ENCODE results near the gene KCNMB2.
"Not testable (repeated sequence)": the region's sequence is repeated elsewhere in the genome, so short reads cannot be mapped to it uniquely, and the experiment has no call there.

Gene KCNMB2

GRCh38 chr3:178735032-178735674, 198.9 kb downstream of the KCNMB2 start:
- POLR2A ChIA-PET: no interaction called here
- DNase-seq (ENCODE audit: extremely low spot score): no peak

GRCh38 chr3:178736300-178736699, 200.1 kb downstream of the KCNMB2 start:
- DNase-seq (ENCODE audit: extremely low spot score): no peak
- TF ChIP-seq FOXK2 (IDR thresholded peaks at IDR 0.05) (no peak), L3MBTL2 (conservative IDR thresholded peaks at IDR 0.05) (no peak), ZNF384 (IDR thresholded peaks at IDR 0.05) (no peak), TARDBP (IDR thresholded peaks at IDR 0.05) (no peak), PKNOX1 (IDR thresholded peaks at IDR 0.05) (no peak), SUZ12 (IDR thresholded peaks at IDR 0.05) (no peak), NFRKB (IDR thresholded peaks at IDR 0.05) (no peak), CTBP1 (IDR thresholded peaks at IDR 0.05; ENCODE audit: borderline replicate concordance) (no peak), ARNT (IDR thresholded peaks at IDR 0.05) (no peak), FOXM1 (IDR thresholded peaks at IDR 0.05; ENCODE audit: borderline replicate concordance) (no peak), ELF4 (IDR thresholded peaks at IDR 0.05) (no peak), FOXA1 (IDR thresholded peaks at IDR 0.05) (no peak), BHLHE40 (IDR thresholded peaks at IDR 0.05; ENCODE audit: borderline replicate concordance) (no peak)
- CTCF ChIA-PET: no interaction called here
- POLR2A ChIA-PET: no interaction called here

More at GRCh38 chr3:178735032-178735674, 198.9 kb downstream of the KCNMB2 start:
- TF ChIP-seq FOXM1 (IDR thresholded peaks at IDR 0.05; ENCODE audit: borderline replicate concordance): no peak
- TF ChIP-seq L3MBTL2 (conservative IDR thresholded peaks at IDR 0.05): no peak
- no peak for TF ChIP-seq ZNF384 (IDR thresholded peaks at IDR 0.05)
- no peak for TF ChIP-seq LEF1 (IDR thresholded peaks at IDR 0.05; ENCODE audit: borderline replicate concordance)
- TF ChIP-seq PKNOX1 (IDR thresholded peaks at IDR 0.05): no peak
- no peak for TF ChIP-seq TARDBP (IDR thresholded peaks at IDR 0.05)
- no peak for TF ChIP-seq HDGF (IDR thresholded peaks at IDR 0.05; ENCODE audit: borderline replicate concordance)
- TF ChIP-seq NFRKB (IDR thresholded peaks at IDR 0.05): no peak
- no peak for TF ChIP-seq BHLHE40 (IDR thresholded peaks at IDR 0.05; ENCODE audit: borderline replicate concordance)
- no peak for TF ChIP-seq SUZ12 (IDR thresholded peaks at IDR 0.05)
- no peak for TF ChIP-seq CTBP1 (IDR thresholded peaks at IDR 0.05; ENCODE audit: borderline replicate concordance)
- no peak for TF ChIP-seq ELF4 (IDR thresholded peaks at IDR 0.05)
- no peak for TF ChIP-seq FOXK2 (IDR thresholded peaks at IDR 0.05)
- CTCF ChIA-PET: no interaction called here

GRCh38 chr3:178739720-178740119, 203.5 kb downstream of the KCNMB2 start:
- CTCF ChIA-PET: no interaction called here
- DNase-seq (ENCODE audit: extremely low spot score): no peak
- TF ChIP-seq HDGF (IDR thresholded peaks at IDR 0.05; ENCODE audit: borderline replicate concordance) (no peak), ARNT (IDR thresholded peaks at IDR 0.05) (no peak), PKNOX1 (IDR thresholded peaks at IDR 0.05) (no peak), FOXA1 (IDR thresholded peaks at IDR 0.05) (no peak), L3MBTL2 (conservative IDR thresholded peaks at IDR 0.05) (no peak), SUZ12 (IDR thresholded peaks at IDR 0.05) (no peak), FOXK2 (IDR thresholded peaks at IDR 0.05) (no peak), NFRKB (IDR thresholded peaks at IDR 0.05) (no peak), SP1 (IDR thresholded peaks at IDR 0.05) (no peak), ELF4 (IDR thresholded peaks at IDR 0.05) (no peak), LEF1 (IDR thresholded peaks at IDR 0.05; ENCODE audit: borderline replicate concordance) (no peak), TARDBP (IDR thresholded peaks at IDR 0.05) (no peak), CTBP1 (IDR thresholded peaks at IDR 0.05; ENCODE audit: borderline replicate concordance) (no peak), ZNF384 (IDR thresholded peaks at IDR 0.05) (no peak), FOXM1 (IDR thresholded peaks at IDR 0.05; ENCODE audit: borderline replicate concordance) (no peak), BHLHE40 (IDR thresholded peaks at IDR 0.05; ENCODE audit: borderline replicate concordance) (no peak)
- POLR2A ChIA-PET: no interaction called here

- no peak for TF ChIP-seq L3MBTL2 (conservative IDR thresholded peaks at IDR 0.05)
- CTCF ChIA-PET: no interaction called here
- POLR2A ChIA-PET: no interaction called here
- no peak for DNase-seq (ENCODE audit: extremely low spot score)
Measured at GRCh38 chr3:178741020-178741419, 204.8 kb downstream of the KCNMB2 start.

GRCh38 chr3:178743297-178743696, 207.1 kb downstream of the KCNMB2 start:
- CTCF ChIA-PET: no interaction called here
- DNase-seq (ENCODE audit: extremely low spot score): no peak
- POLR2A ChIA-PET: no interaction called here
- TF ChIP-seq PKNOX1 (IDR thresholded peaks at IDR 0.05): no peak
- no peak for TF ChIP-seq FOXM1 (IDR thresholded peaks at IDR 0.05; ENCODE audit: borderline replicate concordance)
- TF ChIP-seq SP1 (IDR thresholded peaks at IDR 0.05): no peak
- TF ChIP-seq ELF4 (IDR thresholded peaks at IDR 0.05): no peak
- TF ChIP-seq LEF1 (IDR thresholded peaks at IDR 0.05; ENCODE audit: borderline replicate concordance): no peak
- no peak for TF ChIP-seq ZNF384 (IDR thresholded peaks at IDR 0.05)
- TF ChIP-seq TARDBP (IDR thresholded peaks at IDR 0.05): no peak
- no peak for TF ChIP-seq HDGF (IDR thresholded peaks at IDR 0.05; ENCODE audit: borderline replicate concordance)
- no peak for TF ChIP-seq FOXK2 (IDR thresholded peaks at IDR 0.05)
- TF ChIP-seq FOXA1 (IDR thresholded peaks at IDR 0.05): no peak
- TF ChIP-seq L3MBTL2 (conservative IDR thresholded peaks at IDR 0.05): no peak
- TF ChIP-seq SUZ12 (IDR thresholded peaks at IDR 0.05): no peak

- CTCF ChIA-PET; POLR2A ChIA-PET; DNase-seq (ENCODE audit: extremely low spot score): not testable (repeated sequence)
Measured at GRCh38 chr3:178745861-178746655, 209.8 kb downstream of the KCNMB2 start.

Measured in HEK293T (cell line).